ENCODE results near the gene MT1E. TPM values are rescaled to one million over a fixed set of nuclear protein-coding genes. Genes with fewer than 3 reads are reported as not detected.

The MT1E gene
- total and polyA plus RNA-seq, 2 of the 13 experiments (the other 11 are each of a cell fraction or from before 2014, with no cell fraction given), result 110 to 1,072 TPM

DNA sequence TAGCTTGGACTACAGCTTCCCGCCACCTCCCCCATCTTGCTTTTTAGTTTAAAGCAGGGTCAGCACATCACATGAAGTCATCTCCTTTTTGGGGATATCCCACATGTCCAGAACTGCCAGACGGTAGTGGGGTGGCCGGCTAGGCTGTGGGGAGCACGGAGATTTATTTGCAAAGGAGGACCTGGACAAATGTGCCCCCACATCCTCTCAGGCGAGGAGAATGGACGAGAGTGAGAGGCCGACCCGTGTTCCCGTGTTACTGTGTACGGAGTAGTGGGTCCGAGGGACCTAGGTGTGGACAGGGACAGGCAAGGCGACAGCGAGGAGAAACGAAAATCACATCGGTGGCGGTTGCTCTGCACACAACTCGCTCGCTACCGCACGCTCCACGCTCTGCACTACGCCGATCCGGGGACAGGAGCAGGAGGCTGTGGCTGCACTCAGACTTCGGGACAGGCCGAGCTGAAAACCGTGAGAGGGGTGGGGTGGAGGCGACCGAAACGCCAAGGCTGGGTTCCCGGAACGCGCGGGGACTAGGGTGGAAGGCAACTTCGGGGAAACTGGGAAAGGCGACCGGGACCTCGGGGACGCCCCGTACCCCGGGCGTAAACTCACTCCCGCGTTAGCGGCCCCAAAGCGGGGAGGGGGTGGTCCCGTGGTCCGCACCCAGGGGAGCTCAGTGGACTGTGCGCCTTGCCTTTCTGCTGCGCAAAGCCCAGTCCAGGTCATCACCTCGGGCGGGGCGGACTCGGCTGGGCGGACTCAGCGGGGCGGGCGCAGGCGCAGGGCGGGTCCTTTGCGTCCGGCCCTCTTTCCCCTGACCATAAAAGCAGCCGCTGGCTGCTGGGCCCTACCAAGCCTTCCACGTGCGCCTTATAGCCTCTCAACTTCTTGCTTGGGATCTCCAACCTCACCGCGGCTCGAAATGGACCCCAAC is 12.5 kb downstream of the MT1E start, which contains the start of gene MT1A (continued):
- TF ChIP-seq ZNF331 (CRISPR knock-in tag; IDR thresholded peaks at IDR 0.05) (no peak), PAF1 (CRISPR knock-in tag; IDR thresholded peaks at IDR 0.05) (no peak), TRIM24 (CRISPR knock-in tag; IDR thresholded peaks at IDR 0.05) (no peak), BRD4 (CRISPR knock-in tag; IDR thresholded peaks at IDR 0.05) (no peak), ERF (CRISPR knock-in tag; IDR thresholded peaks at IDR 0.05) (peak; percentile 50; the same call in 1 of the 2 replicates), ZNF883 (CRISPR knock-in tag; IDR thresholded peaks at IDR 0.05; ENCODE audit: not compliant biosample characterization) (no peak), ATAD3A (CRISPR knock-in tag; IDR thresholded peaks at IDR 0.05) (no peak), DNMT1 (CRISPR knock-in tag; IDR thresholded peaks at IDR 0.05) (0 out of 2 replicates have a peak, but pooled peaks have one; percentile 54), ZBTB7B (CRISPR knock-in tag; IDR thresholded peaks at IDR 0.05) (peak; percentile 74; the same call in 1 of the 2 replicates)
- TF ChIP-seq, protein P1, sequence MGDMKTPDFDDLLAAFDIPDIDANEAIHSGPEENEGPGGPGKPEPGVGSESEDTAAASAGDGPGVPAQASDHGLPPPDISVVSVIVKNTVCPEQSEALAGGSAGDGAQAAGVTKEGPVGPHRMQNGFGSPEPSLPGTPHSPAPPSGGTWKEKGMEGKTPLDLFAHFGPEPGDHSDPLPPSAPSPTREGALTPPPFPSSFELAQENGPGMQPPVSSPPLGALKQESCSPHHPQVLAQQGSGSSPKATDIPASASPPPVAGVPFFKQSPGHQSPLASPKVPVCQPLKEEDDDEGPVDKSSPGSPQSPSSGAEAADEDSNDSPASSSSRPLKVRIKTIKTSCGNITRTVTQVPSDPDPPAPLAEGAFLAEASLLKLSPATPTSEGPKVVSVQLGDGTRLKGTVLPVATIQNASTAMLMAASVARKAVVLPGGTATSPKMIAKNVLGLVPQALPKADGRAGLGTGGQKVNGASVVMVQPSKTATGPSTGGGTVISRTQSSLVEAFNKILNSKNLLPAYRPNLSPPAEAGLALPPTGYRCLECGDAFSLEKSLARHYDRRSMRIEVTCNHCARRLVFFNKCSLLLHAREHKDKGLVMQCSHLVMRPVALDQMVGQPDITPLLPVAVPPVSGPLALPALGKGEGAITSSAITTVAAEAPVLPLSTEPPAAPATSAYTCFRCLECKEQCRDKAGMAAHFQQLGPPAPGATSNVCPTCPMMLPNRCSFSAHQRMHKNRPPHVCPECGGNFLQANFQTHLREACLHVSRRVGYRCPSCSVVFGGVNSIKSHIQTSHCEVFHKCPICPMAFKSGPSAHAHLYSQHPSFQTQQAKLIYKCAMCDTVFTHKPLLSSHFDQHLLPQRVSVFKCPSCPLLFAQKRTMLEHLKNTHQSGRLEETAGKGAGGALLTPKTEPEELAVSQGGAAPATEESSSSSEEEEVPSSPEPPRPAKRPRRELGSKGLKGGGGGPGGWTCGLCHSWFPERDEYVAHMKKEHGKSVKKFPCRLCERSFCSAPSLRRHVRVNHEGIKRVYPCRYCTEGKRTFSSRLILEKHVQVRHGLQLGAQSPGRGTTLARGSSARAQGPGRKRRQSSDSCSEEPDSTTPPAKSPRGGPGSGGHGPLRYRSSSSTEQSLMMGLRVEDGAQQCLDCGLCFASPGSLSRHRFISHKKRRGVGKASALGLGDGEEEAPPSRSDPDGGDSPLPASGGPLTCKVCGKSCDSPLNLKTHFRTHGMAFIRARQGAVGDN (CRISPR knock-in tag; IDR thresholded peaks at IDR 0.05), result peak; percentile 77
- TF ChIP-seq, protein P2, sequence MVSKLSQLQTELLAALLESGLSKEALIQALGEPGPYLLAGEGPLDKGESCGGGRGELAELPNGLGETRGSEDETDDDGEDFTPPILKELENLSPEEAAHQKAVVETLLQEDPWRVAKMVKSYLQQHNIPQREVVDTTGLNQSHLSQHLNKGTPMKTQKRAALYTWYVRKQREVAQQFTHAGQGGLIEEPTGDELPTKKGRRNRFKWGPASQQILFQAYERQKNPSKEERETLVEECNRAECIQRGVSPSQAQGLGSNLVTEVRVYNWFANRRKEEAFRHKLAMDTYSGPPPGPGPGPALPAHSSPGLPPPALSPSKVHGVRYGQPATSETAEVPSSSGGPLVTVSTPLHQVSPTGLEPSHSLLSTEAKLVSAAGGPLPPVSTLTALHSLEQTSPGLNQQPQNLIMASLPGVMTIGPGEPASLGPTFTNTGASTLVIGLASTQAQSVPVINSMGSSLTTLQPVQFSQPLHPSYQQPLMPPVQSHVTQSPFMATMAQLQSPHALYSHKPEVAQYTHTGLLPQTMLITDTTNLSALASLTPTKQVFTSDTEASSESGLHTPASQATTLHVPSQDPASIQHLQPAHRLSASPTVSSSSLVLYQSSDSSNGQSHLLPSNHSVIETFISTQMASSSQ (IDR thresholded peaks at IDR 0.05; ENCODE audit: low read depth), result no peak
- TF ChIP-seq, protein P2 (CRISPR knock-in tag; IDR thresholded peaks at IDR 0.05; ENCODE audit: borderline replicate concordance), result 0 out of 2 replicates have a peak, but pooled peaks have one; percentile 27
- TF ChIP-seq, protein P3, sequence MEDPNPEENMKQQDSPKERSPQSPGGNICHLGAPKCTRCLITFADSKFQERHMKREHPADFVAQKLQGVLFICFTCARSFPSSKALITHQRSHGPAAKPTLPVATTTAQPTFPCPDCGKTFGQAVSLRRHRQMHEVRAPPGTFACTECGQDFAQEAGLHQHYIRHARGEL (CRISPR knock-in tag; IDR thresholded peaks at IDR 0.05), result no peak
- TF ChIP-seq, protein P4, sequence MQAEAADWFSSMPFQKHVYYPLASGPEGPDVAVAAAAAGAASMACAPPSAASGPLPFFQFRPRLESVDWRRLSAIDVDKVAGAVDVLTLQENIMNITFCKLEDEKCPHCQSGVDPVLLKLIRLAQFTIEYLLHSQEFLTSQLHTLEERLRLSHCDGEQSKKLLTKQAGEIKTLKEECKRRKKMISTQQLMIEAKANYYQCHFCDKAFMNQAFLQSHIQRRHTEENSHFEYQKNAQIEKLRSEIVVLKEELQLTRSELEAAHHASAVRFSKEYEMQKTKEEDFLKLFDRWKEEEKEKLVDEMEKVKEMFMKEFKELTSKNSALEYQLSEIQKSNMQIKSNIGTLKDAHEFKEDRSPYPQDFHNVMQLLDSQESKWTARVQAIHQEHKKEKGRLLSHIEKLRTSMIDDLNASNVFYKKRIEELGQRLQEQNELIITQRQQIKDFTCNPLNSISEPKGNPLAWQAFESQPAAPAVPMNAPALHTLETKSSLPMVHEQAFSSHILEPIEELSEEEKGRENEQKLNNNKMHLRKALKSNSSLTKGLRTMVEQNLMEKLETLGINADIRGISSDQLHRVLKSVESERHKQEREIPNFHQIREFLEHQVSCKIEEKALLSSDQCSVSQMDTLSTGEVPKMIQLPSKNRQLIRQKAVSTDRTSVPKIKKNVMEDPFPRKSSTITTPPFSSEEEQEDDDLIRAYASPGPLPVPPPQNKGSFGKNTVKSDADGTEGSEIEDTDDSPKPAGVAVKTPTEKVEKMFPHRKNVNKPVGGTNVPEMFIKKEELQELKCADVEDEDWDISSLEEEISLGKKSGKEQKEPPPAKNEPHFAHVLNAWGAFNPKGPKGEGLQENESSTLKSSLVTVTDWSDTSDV (CRISPR knock-in tag; IDR thresholded peaks at IDR 0.05), result 0 out of 2 replicates have a peak, but pooled peaks have one; percentile 68
- TF ChIP-seq, protein P5, sequence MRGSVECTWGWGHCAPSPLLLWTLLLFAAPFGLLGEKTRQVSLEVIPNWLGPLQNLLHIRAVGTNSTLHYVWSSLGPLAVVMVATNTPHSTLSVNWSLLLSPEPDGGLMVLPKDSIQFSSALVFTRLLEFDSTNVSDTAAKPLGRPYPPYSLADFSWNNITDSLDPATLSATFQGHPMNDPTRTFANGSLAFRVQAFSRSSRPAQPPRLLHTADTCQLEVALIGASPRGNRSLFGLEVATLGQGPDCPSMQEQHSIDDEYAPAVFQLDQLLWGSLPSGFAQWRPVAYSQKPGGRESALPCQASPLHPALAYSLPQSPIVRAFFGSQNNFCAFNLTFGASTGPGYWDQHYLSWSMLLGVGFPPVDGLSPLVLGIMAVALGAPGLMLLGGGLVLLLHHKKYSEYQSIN (CRISPR knock-in tag; IDR thresholded peaks at IDR 0.05; ENCODE audit: borderline replicate concordance), result no peak

All from HepG2 (cell line).